Skeletal muscle tissue (tissue), 5 donors: Measurements from ENCODE around the gene CD37. TPM values are rescaled to one million over a fixed set of nuclear protein-coding genes. Genes with fewer than 3 reads are reported as not detected.
"Not testable (repeated sequence)": the region's sequence is repeated elsewhere in the genome, so short reads cannot be mapped to it uniquely, and the experiment has no call there.

ENCODE experiments used
- H3K27ac ChIP-seq: one replicate; pipeline ENCODE4 v1.7.0; 2013; ENCODE audit warnings: mild to moderate bottlenecking, low read depth, low read length, inconsistent platforms
- H3K27me3 ChIP-seq, 3 donors: one replicate each; pipeline ENCODE4 v1.7.0; 2013; ENCODE audit warnings: low read length in 3 of 3; ENCODE audit not compliant: control insufficient read depth in 3 of 3, insufficient read depth in 3 of 3
- H3K36me3 ChIP-seq, 3 donors: one replicate each; pipeline ENCODE4 v1.7.0; 2013; ENCODE audit warnings: low read length in 3 of 3; ENCODE audit not compliant: control insufficient read depth in 3 of 3, insufficient read depth in 3 of 3
- H3K4me1 ChIP-seq, 3 donors: one replicate each; pipeline ENCODE4 v1.7.0; 2013; ENCODE audit warnings: low read length in 3 of 3, mild to moderate bottlenecking in 3 of 3; ENCODE audit not compliant: control insufficient read depth in 3 of 3, insufficient read depth in 3 of 3
- H3K4me3 ChIP-seq, 3 donors: one replicate each; pipeline ENCODE4 v1.7.0; 2013; ENCODE audit warnings: low read length in 3 of 3
- H3K9ac ChIP-seq, 3 donors: one replicate each; pipeline ENCODE4 v1.7.0; 2013; ENCODE audit warnings: low read length in 3 of 3, mild to moderate bottlenecking in 3 of 3, moderate library complexity in 2 of 3, low read depth in 1 of 3
- H3K9me3 ChIP-seq, 3 donors: one replicate each; pipeline ENCODE4 v1.7.0; 2013; ENCODE audit warnings: low read length in 3 of 3; ENCODE audit not compliant: control insufficient read depth in 3 of 3
- small RNA-seq: library from RNA; depleted of rRNA; stranded (forward); fragments of <200 nt; gene quantifications from one replicate; pipeline ENCODE3, GENCODE V24; 2014
- total RNA-seq: library from RNA; depleted of rRNA; stranded (reverse); fragments of >200 nt; gene quantifications from one replicate; pipeline ENCODE4 v1.2.3, GENCODE V29; 2014
- donor health status: Osteomylitis.

The CD37 gene
- total RNA-seq, 1 donor from 2014 or later = 7.8 TPM

GRCh38 chr19:49373174-49373573 is 38.0 kb downstream of the CD37 start:
- H3K4me3 ChIP-seq, H3K9ac ChIP-seq, H3K9me3 ChIP-seq, H3K36me3 ChIP-seq, H3K27ac ChIP-seq, H3K4me1 ChIP-seq: not testable (repeated sequence)
- H3K27me3 ChIP-seq = peaks cover 7 to 15% (median 14%) of the 10 kb centered on the region in 3 donors

DNA sequence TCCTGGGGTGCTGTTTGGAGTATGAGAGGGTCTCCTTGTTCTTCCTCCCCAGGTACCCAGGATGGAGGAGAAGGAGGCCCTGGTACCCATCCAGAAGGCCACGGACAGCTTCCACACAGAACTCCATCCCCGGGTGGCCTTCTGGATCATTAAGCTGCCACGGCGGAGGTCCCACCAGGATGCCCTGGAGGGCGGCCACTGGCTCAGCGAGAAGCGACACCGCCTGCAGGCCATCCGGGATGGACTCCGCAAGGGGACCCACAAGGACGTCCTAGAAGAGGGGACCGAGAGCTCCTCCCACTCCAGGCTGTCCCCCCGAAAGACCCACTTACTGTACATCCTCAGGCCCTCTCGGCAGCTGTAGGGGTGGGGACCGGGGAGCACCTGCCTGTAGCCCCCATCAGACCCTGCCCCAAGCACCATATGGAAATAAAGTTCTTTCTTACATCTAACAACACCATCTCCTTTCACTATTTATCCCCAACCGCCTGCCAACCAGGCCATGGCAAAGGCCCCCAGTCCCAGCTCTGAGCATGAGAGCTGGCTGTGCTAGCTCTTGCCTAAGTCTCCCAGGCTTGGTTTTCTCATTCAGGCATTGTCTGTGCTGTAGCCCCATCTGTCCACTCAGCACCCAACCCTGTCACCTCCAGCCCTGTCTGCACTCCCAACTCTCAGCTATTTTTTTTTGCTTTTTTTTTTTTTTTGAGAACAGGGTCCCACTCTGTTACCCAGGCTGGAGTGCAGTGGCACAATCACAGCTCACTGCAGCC is 39.6 kb downstream of the CD37 start:
- Histone ChIP-seq H3K4me3 (no peak overlapping the region), H3K27me3 (peaks cover 7 to 14% (median 13%) of the 10 kb centered on the region in 3 donors), H3K27ac (no peak overlapping the region), H3K4me1 (no peaks in the 10 kb centered on the region), H3K36me3 (no peaks in the 10 kb centered on the region), H3K9me3 (no peaks in the 10 kb centered on the region), H3K9ac (no peak overlapping the region)

DNA sequence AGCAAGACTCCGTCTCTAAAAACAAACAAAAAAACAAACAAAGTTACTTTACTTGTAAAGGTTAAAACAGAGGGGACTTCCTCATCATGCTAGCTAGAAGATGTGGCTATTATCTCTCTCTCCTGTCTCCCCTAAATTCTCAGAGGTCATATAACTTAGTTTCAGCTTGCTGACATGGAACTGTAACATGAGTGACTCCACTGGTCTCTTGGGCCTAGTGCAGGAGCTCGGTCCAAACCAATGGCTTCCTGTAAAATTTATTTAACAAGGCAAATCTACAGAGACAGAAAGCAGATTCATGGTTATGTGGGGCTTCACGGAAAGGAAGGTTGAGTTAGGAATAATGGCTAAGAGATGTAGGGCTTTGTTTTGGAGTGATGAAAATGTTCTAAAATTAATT is 43.3 kb downstream of the CD37 start:
- no peaks in the 10 kb centered on the region for H3K36me3 ChIP-seq
- H3K27me3 ChIP-seq = peaks cover 10 to 14% (median 13%) of the 10 kb centered on the region in 3 donors
- no peak overlapping the region for H3K4me3 ChIP-seq
- no peak overlapping the region for H3K27ac ChIP-seq
- H3K9ac ChIP-seq = no peak overlapping the region
- no peaks in the 10 kb centered on the region for H3K4me1 ChIP-seq
- H3K9me3 ChIP-seq = peaks cover 0 to 3% (median 0%) of the 10 kb centered on the region in 3 donors

DNA sequence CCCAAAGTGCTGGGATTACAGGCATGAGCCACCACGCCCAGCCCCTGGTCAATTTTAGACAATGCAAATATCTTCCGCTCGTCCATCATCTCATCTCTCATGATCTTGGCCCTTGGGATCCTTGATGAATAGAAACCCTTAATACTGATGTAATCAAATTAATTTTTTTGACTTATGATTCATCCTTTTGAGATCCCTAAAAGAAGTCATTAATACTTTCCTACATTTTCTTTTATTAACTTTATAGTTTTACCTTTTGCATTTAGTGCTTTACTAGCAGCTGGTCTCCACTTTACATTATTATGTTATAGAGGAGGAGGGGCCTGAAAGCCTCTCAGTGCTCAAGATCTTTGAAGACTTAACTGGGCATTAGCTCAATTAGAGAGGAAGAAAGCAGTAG is 45.2 kb downstream of the CD37 start:
- Histone ChIP-seq H3K27me3 (peaks cover 6 to 7% (median 7%) of the 10 kb centered on the region in 3 donors), H3K4me1 (no peaks in the 10 kb centered on the region), H3K4me3 (no peak overlapping the region), H3K27ac (no peak overlapping the region), H3K9me3 (peaks cover 0 to 3% (median 0%) of the 10 kb centered on the region in 3 donors), H3K36me3 (no peaks in the 10 kb centered on the region), H3K9ac (no peak overlapping the region)

GRCh38 chr19:49382639-49383038 is 47.4 kb downstream of the CD37 start:
- Histone ChIP-seq H3K4me3 (no peak overlapping the region), H3K27ac (no peak overlapping the region), H3K4me1 (no peaks in the 10 kb centered on the region), H3K9me3 (peaks cover 0 to 3% (median 0%) of the 10 kb centered on the region in 3 donors), H3K9ac (no peak overlapping the region), H3K36me3 (no peaks in the 10 kb centered on the region), H3K27me3 (peaks cover 0 to 3% (median 0%) of the 10 kb centered on the region in 3 donors)

- H3K4me3 ChIP-seq = no peak overlapping the region
- no peak overlapping the region for H3K9ac ChIP-seq
- H3K27me3 ChIP-seq = peaks cover 0 to 6% (median 3%) of the 10 kb centered on the region in 3 donors
- H3K36me3 ChIP-seq = no peaks in the 10 kb centered on the region
- H3K27ac ChIP-seq = no peak overlapping the region
- H3K9me3 ChIP-seq = peaks cover 0 to 3% (median 0%) of the 10 kb centered on the region in 3 donors
- H3K4me1 ChIP-seq = no peaks in the 10 kb centered on the region
These were observed 48.4 kb downstream of the CD37 start for GRCh38 chr19:49383599-49383998.

- H3K27ac ChIP-seq = no peak within 1 kb of the TSS
- no peaks in the 10 kb centered on the region for H3K9me3 ChIP-seq
- no peak within 1 kb of the TSS for H3K4me3 ChIP-seq
- H3K4me1 ChIP-seq = no peaks in the 10 kb centered on the region
- H3K27me3 ChIP-seq = peaks cover 0 to 26% (median 4%) of the 10 kb centered on the region in 3 donors
- no peaks in the 10 kb centered on the region for H3K36me3 ChIP-seq
- no peak within 1 kb of the TSS for H3K9ac ChIP-seq
These were observed 52.7 kb downstream of the CD37 start, which contains the start of gene KASH5 for GRCh38 chr19:49387936-49388372. Gene KASH5 (plus strand): TSS chr19:49388249. CDS start chr19:49390884, 2,635 bp downstream.

GRCh38 chr19:49389406-49389805 is 54.2 kb downstream of the CD37 start:
- Histone ChIP-seq H3K4me1 (no peaks in the 10 kb centered on the region), H3K36me3 (no peaks in the 10 kb centered on the region), H3K27me3 (peaks cover 0 to 30% (median 13%) of the 10 kb centered on the region in 3 donors), H3K4me3 (no peak overlapping the region), H3K9me3 (no peaks in the 10 kb centered on the region), H3K9ac (no peak overlapping the region), H3K27ac (no peak overlapping the region)

Small RNAs within 50 kb of the gene (small RNA-seq; reads per million reads assigned to genes)
- not detected for gene MIR4324

Other genes starting within 250 kb of the CD37 start
- gene SNRNP70, start 250.0 kb upstream of the CD37 start, total RNA-seq = 103 TPM
- gene LIN7B, start 221.0 kb upstream of the CD37 start, total RNA-seq = 18.3 TPM
- not detected for gene C19orf73, start 216.3 kb upstream of the CD37 start, total RNA-seq
- gene PPFIA3, start 215.9 kb upstream of the CD37 start, total RNA-seq = 3.1 TPM
- gene HRC, start 180.0 kb upstream of the CD37 start, total RNA-seq = 78.3 TPM
- gene TRPM4, start 177.6 kb upstream of the CD37 start, total RNA-seq = 5.2 TPM
- gene SLC6A16, start 10.2 kb upstream of the CD37 start, total RNA-seq = not detected
- 31.3 TPM for gene TEAD2, start 27.0 kb downstream of the CD37 start, total RNA-seq
- 0.52 TPM for gene DKKL1, start 28.5 kb downstream of the CD37 start, total RNA-seq
- gene KASH5, start 52.8 kb downstream of the CD37 start, total RNA-seq = not detected
- gene PTH2, start 88.0 kb downstream of the CD37 start, total RNA-seq = not detected
- not detected for gene GFY, start 90.0 kb downstream of the CD37 start, total RNA-seq
- 1.0 TPM for gene SLC17A7, start 106.1 kb downstream of the CD37 start, total RNA-seq
- gene PIH1D1, start 116.4 kb downstream of the CD37 start, total RNA-seq = 56.4 TPM
- 20.9 TPM for gene ALDH16A1, start 117.8 kb downstream of the CD37 start, total RNA-seq
- gene FLT3LG, start 138.8 kb downstream of the CD37 start, total RNA-seq = 0.52 TPM
- 4,175 TPM for gene RPL13A, start 152.2 kb downstream of the CD37 start, total RNA-seq
- gene RPS11, start 161.0 kb downstream of the CD37 start, total RNA-seq = 5,888 TPM
- 114 TPM for gene FCGRT, start 177.3 kb downstream of the CD37 start, total RNA-seq
- gene RCN3, start 192.6 kb downstream of the CD37 start, total RNA-seq = 48.5 TPM
- gene NOSIP, start 245.2 kb downstream of the CD37 start, total RNA-seq = 73.1 TPM
- not detected for gene PRRG2, start 245.9 kb downstream of the CD37 start, total RNA-seq